ENCODE measurements around the gene EVI5. TPM values are rescaled to one million over a fixed set of nuclear protein-coding genes. Genes with fewer than 3 reads are reported as not detected.
A peak's percentile ranks its signal among the peaks of the same experiment; 100 is the strongest.
"Not testable (repeated sequence)": the region's sequence is repeated elsewhere in the genome, so short reads cannot be mapped to it uniquely, and the experiment has no call there.

The EVI5 gene
- total RNA-seq, 1 donor from 2014 or later = 17.4 TPM

GRCh38 chr1:92655197-92655801 lies 129.6 kb downstream of the EVI5 start:
- H3K27me3 ChIP-seq (ENCODE audit: control insufficient read depth, insufficient read depth, low read length) = no peaks in the 10 kb centered on the region
- H3K4me3 ChIP-seq (ENCODE audit: low read depth, low read length) = no peak overlapping the region
- no peaks in the 10 kb centered on the region for H3K36me3 ChIP-seq (ENCODE audit: control insufficient read depth, insufficient read depth, low read length)
- no peak for TF ChIP-seq CTCF (IDR thresholded peaks at IDR 0.05; ENCODE audit: insufficient read depth, low read length, poor library complexity, severe bottlenecking)
- DNase-seq (ENCODE audit: low read depth) = no peak

- Histone ChIP-seq H3K27me3 (ENCODE audit: control insufficient read depth, insufficient read depth, low read length) (no peaks in the 10 kb centered on the region), H3K36me3 (ENCODE audit: control insufficient read depth, insufficient read depth, low read length) (no peaks in the 10 kb centered on the region), H3K4me3 (ENCODE audit: low read depth, low read length) (no peak overlapping the region)
- DNase-seq (ENCODE audit: low read depth) = no peak
- no peak for TF ChIP-seq CTCF (IDR thresholded peaks at IDR 0.05; ENCODE audit: insufficient read depth, low read length, poor library complexity, severe bottlenecking)
Observed at GRCh38 chr1:92653605-92654381, 131.1 kb downstream of the EVI5 start.

- H3K4me3 ChIP-seq (ENCODE audit: low read depth, low read length); H3K27me3 ChIP-seq (ENCODE audit: control insufficient read depth, insufficient read depth, low read length); DNase-seq (ENCODE audit: low read depth); H3K36me3 ChIP-seq (ENCODE audit: control insufficient read depth, insufficient read depth, low read length): not testable (repeated sequence)
Observed at GRCh38 chr1:92640686-92641085, 144.2 kb downstream of the EVI5 start.

- H3K4me3 ChIP-seq (ENCODE audit: low read depth, low read length) = no peak overlapping the region
- no peaks in the 10 kb centered on the region for H3K27me3 ChIP-seq (ENCODE audit: control insufficient read depth, insufficient read depth, low read length)
- no peak for DNase-seq (ENCODE audit: low read depth)
- H3K36me3 ChIP-seq (ENCODE audit: control insufficient read depth, insufficient read depth, low read length) = no peaks in the 10 kb centered on the region
- TF ChIP-seq CTCF (IDR thresholded peaks at IDR 0.05; ENCODE audit: insufficient read depth, low read length, poor library complexity, severe bottlenecking) = no peak
Observed at GRCh38 chr1:92638498-92638897, 146.4 kb downstream of the EVI5 start.

- not testable (repeated sequence) for H3K4me3 ChIP-seq (ENCODE audit: low read depth, low read length); H3K36me3 ChIP-seq (ENCODE audit: control insufficient read depth, insufficient read depth, low read length); DNase-seq (ENCODE audit: low read depth); H3K27me3 ChIP-seq (ENCODE audit: control insufficient read depth, insufficient read depth, low read length)
Observed at GRCh38 chr1:92635203-92635602, 149.7 kb downstream of the EVI5 start.

GRCh38 chr1:92623187-92623778 lies 161.6 kb downstream of the EVI5 start:
- no peak overlapping the region for H3K4me3 ChIP-seq (ENCODE audit: low read depth, low read length)
- no peak for DNase-seq (ENCODE audit: low read depth)
- no peaks in the 10 kb centered on the region for H3K36me3 ChIP-seq (ENCODE audit: control insufficient read depth, insufficient read depth, low read length)
- no peaks in the 10 kb centered on the region for H3K27me3 ChIP-seq (ENCODE audit: control insufficient read depth, insufficient read depth, low read length)
- peak; percentile 22 for TF ChIP-seq CTCF (IDR thresholded peaks at IDR 0.05; ENCODE audit: insufficient read depth, low read length, poor library complexity, severe bottlenecking)
